ENCODE measurements around the gene OCEL1.

- TF ChIP-seq ZNF275 (CRISPR knock-in tag; IDR thresholded peaks at IDR 0.05; ENCODE audit: borderline replicate concordance) (no peak), POLR2A (IDR thresholded peaks at IDR 0.05; ENCODE audit: insufficient read depth in 1 of 2, low read depth in 2 of 2, low read length in 2 of 2) (no peak), SIN3A (IDR thresholded peaks at IDR 0.05; ENCODE audit: borderline replicate concordance, low read depth, low read length) (no peak)
- TF ChIP-seq, protein P1, sequence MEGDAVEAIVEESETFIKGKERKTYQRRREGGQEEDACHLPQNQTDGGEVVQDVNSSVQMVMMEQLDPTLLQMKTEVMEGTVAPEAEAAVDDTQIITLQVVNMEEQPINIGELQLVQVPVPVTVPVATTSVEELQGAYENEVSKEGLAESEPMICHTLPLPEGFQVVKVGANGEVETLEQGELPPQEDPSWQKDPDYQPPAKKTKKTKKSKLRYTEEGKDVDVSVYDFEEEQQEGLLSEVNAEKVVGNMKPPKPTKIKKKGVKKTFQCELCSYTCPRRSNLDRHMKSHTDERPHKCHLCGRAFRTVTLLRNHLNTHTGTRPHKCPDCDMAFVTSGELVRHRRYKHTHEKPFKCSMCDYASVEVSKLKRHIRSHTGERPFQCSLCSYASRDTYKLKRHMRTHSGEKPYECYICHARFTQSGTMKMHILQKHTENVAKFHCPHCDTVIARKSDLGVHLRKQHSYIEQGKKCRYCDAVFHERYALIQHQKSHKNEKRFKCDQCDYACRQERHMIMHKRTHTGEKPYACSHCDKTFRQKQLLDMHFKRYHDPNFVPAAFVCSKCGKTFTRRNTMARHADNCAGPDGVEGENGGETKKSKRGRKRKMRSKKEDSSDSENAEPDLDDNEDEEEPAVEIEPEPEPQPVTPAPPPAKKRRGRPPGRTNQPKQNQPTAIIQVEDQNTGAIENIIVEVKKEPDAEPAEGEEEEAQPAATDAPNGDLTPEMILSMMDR (CRISPR knock-in tag; IDR thresholded peaks at IDR 0.05) = no peak; the same call in 1 of the 2 replicates
These were observed 29.2 kb downstream of the OCEL1 start for GRCh38 chr19:17255150-17255621.

Data from HepG2 (cell line).